GOT3 (cell line): Measurements from ENCODE around the gene TSPAN9.

ENCODE experiments used
- DNase-seq: peaks from one replicate; lab custom pipeline; 2025; ENCODE audit warnings: mixed read lengths; lab: John Stamatoyannopoulos, UW

Gene TSPAN9

GRCh38 chr12:3099146-3099545 lies 22.0 kb downstream of the TSPAN9 start:
- DNase-seq = no peak

DNA sequence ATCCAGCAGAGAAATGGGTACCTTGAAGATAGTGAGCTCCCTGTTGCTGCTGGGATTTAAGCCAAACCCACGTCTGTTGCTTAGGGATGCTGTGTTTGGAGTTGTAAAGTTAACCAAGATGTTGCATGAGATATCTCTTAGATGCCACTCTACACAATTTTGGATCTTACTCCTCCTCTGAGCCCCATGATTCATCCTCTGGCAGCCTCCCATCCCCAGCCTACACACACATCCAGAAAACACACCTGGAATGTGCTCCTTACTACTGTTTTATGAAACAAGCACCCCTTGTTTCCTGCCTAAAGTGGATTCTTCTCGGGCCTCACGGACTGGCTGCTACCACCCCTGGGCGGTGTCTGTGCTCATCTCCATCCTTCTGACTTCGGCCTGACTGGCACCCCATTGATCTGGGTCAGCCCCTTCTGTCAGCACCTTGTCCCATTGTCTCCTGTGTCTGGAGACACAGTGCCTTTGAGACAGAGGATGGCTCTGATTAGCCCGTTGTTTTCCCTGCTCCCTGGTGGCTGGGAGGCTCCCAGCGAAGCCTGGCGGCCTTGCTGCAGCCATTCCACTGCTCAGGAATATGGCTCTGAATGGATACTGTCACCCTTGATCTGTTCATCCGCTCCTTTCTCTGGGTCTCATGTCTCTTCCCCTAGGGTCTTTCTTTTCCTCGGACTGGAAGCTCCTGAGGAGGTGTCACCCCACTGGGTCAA lies 24.3 kb downstream of the TSPAN9 start:
- DNase-seq = no peak

- DNase-seq = no peak
Observed at GRCh38 chr12:3102771-3103410, 25.7 kb downstream of the TSPAN9 start.

DNA sequence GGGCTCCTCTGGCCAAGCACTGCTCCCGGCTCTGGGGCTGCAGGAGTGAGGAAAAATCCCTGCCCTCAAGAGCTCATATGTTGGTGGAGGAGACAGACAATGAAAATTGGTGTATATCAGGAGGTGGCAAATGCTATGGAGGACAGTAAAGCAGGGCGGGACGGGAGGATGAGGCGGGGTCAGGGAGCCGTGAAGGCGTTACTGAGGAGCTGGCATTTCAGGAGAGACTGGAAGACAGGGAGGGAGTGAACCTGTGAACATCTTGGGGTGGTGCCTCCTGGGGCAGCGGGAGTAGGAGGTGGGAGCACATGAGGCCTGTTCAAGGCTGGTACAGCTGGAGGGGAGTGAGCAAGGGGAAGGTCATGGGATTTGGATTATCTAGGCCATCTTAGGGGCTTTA lies 26.6 kb downstream of the TSPAN9 start:
- DNase-seq = no peak

DNA sequence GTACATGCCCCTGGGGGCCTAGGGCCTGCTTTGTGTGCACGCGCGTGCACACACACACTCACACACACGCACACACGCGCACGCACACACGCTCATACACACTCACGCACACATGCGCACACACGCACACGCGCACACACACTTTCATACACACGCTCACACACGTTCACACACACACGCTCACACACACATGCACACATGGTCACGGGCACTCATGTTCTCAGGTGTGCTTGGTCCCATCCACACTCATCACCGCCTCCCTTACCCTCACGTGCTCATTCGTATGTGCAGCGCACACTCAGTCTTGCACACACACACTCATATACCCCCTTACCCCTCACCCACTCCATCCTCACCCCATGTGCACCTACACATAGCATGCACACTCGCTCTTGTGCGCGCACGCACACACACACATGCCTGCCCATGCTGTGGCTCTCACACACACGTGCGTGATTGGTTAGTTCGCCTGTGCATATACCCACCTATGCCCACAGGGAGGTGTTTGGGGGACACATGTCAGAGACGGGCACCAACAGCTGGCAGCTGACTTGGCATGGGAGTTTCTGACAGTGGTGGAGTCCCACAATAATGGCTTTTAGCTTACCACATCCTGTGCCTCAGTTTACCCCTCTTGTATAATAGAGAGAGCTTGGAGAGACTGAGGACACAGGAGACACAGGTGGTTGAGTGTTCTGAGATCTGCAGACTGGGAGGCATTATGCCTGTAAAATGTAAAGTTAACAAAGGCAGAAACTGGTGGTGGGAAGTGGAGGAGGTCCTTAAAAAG lies 28.7 kb downstream of the TSPAN9 start:
- DNase-seq = no peak

GRCh38 chr12:3106579-3106978 lies 29.4 kb downstream of the TSPAN9 start:
- no peak for DNase-seq

GRCh38 chr12:3107071-3107583 lies 29.9 kb downstream of the TSPAN9 start:
- DNase-seq = no peak

- DNase-seq = no peak
Observed at GRCh38 chr12:3107954-3108353, 30.8 kb downstream of the TSPAN9 start.

GRCh38 chr12:3110578-3110977 lies 33.4 kb downstream of the TSPAN9 start:
- DNase-seq = no peak

DNA sequence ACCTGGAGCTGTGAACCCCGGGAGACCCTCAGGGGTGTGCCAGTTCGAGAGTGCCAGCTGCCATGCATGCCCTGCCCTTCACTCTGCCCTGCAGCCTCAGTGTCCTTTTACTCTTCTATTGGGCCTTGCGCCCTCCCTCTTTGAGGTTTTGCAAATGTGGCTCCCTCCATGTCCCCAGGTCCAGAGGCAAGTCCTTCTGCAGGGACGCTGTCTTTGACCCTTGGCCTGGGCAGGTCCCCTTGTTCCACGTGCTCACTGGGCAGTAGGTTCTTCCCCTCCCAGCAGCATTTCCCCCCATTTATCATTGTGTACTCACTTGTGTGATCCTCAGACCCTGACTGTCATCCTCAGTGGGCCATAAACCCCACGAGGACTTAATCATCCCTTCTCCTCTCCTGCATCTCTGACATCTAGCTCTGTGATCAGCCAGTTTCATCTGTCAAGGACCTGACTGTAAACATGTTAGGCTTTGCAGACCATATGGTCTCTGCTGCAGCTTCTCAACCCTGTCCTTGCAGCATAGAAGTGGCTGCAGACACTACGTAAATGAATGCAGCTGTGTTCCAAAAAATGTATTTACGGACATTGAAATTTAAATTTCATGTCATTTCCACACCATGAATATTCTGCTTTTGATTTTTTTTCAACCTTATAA lies 36.6 kb downstream of the TSPAN9 start:
- no peak for DNase-seq

DNA sequence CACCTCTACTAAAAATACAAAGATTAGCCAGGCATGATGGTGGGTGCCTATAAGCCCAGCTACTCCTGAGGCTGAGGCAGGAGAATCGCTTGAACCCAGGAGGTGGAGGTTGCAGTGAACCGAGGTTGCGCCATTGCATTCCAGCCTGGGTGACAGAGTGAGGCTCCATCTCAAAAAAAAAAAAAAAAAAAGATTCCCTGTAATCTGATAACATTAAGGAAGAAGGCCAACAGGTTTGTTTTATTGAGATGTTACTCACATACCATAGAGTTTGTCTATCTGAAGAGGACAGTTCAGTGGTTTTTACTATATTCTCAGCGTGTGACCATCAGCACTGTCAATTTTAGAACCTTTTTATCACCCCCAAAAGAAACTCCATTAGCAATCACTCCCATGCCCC lies 37.5 kb downstream of the TSPAN9 start:
- no peak for DNase-seq

GRCh38 chr12:3115078-3115477 lies 37.9 kb downstream of the TSPAN9 start:
- no peak for DNase-seq

- DNase-seq = no peak
Observed at GRCh38 chr12:3116106-3116844, 39.1 kb downstream of the TSPAN9 start.

GRCh38 chr12:3117144-3117581 lies 40.0 kb downstream of the TSPAN9 start:
- DNase-seq = no peak

DNA sequence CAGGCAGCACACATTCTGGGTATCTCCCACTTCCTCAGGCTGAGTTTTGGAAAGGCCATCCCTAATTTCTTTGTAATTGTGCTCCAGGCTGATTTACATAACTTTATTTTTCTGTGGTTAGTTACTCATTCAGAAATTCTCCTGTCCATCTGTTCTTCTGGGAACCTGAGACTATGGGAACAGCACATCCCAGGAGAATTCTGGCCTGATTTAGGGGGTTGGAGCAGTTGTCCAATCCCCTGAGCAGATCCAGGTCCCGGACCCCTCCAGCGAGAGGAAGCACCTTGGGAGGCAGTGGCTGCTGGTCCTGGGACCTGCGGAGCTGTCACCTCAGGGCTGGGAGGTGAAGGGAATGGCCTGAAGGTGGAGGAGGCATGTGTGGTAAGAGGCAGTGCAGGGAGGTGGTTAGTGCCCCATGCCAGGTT lies 40.4 kb downstream of the TSPAN9 start:
- DNase-seq = no peak

DNA sequence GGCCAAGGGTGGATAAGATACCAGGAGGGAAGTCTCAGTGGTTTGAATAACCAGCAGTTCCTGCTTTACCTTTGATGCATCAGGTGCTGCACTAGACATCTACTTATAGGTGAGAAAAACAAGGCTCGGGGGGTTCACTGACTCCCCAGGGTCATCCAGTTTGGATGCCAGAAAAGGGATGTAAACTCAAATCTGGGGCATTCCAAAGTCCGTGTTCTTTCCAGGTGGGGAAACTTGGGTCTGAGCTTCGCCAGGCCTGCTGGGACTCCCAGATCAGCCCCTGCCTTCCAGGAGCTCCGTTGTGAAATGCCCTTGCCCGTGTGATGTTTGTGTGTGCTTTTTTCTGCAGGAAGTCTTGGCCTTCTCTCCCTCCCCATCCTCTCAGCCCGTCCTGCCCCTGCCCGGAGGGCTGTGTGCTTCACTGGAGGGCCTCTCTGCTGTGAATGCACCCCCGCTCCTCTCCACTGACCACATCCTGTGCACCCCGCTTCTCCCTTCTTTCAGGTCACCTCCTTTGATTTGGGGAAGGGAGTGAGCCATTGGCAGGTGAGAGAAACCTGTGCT lies 42.1 kb downstream of the TSPAN9 start:
- no peak for DNase-seq

DNA sequence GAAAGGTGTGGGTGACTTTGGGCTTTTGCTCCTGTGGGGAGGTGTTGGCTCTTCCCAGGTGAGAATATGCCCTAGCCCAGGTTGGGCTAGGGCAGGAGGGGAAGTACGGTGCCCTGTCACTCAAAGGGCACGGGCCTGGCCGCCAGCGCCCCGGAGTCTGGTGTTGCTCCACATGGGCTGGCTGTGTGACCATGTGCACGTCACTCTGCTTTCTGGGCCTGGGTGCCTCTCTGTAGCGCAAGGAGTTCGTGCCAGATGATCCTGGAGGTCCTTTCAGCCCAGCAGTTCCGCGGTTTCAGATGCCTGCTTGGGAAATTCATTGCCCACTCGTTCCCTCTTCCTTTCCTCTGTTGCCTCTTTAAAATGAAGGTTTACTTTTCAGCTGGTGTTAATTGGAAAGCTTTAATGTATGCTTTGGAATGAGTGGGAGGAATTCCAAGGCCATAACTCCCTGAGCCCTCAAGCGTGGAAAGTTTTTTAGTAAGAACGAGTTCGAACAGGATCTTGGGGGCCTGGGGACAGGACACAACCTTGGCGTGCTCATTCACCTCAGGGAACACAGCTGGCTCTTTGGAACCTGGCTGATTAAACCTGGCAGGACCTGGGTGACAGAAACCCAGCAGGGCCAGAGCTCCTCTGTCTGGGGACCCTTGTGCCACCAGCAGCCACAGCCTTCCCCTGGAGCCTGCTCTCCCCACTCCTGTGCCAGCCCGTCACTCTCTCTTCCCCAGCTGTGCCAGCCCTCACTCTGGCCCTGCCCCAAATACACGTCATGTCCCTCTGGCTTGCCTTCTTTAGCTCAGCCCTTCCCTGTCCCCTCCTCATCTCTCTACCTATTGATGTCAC lies 42.8 kb downstream of the TSPAN9 start:
- DNase-seq = no peak

DNA sequence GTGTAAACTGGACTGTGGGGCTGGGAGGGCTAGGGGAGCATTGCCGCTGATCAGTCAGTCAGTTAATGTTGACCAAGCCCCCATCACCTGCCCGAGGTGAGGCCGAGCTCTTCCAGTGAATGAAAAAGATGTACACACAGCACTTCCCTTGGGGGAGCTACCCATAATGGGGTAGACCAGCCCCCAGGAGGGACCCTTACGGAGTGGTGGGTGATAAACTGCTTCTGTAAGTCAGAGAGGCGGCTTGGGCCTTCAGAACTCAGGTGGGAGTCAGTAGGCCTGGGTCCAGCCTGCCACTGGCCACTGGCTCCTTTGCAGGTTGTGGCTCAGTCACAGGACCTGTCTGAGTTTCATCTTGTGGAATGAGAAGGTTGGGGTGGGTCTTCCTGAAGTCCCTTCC lies 43.5 kb downstream of the TSPAN9 start:
- no peak for DNase-seq

DNA sequence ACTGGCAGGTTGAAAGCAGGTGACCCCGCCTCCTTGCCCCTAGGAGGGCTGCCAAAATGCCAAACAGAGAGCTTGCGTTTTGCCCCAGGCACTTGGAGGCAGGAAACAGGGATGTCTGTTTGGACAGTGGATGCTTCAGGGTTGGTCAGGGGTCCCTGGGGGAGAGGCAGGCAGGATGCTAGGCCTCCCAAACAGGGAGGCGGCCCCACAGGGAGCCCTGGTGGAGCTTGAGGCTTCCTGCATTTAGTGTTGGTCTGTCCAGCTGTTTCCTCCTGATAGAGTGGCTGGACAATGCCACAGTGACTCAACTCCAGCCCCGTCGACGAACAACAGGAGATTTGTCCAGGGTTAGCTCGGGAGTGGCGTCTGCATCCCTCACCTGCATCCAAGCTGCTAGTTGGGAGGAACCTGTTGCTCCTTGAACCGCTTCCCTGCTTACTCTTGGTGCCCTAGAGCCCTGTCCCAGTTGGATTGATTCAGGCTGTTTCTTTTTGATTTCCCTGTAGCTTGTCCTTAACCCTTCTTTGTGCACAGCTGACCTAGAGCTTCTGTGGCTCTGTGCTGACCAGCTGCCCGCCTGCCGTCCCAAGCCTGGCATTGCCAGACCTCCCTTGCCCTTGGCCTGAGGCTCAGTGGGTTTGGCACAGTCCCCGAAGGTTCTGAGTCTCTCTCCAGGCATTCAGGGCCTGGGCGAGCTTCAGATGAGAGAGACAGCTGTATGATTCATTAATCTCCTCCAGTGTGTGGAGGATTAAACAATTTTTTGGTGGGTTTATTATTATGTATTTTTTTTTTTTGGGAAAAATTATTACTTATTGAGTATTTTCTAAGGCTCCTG lies 45.9 kb downstream of the TSPAN9 start:
- DNase-seq = peak; percentile 35
